HG03575 (cell line): ENCODE measurements around the gene PCCA.
"Not testable (repeated sequence)": the region's sequence is repeated elsewhere in the genome, so short reads cannot be mapped to it uniquely, and the experiment has no call there.

Source experiments
- ATAC-seq: cut with Tn5 transposase; IDR thresholded peaks from one replicate; pipeline ENCODE4 v1.9.1; 2021; ENCODE audit not compliant: unreplicated experiment, insufficient number of reproducible peaks, low FRiP score; ENCODE audit errors: extremely low read depth

Gene PCCA

GRCh38 chr13:100364591-100364990 lies 275.7 kb downstream of the PCCA start:
- ATAC-seq = no peak

GRCh38 chr13:100365680-100366079 lies 276.8 kb downstream of the PCCA start:
- no peak for ATAC-seq

GRCh38 chr13:100378533-100378932 lies 289.6 kb downstream of the PCCA start:
- ATAC-seq = no peak

GRCh38 chr13:100381595-100382224 lies 292.8 kb downstream of the PCCA start:
- no peak for ATAC-seq

GRCh38 chr13:100382785-100383184 lies 293.9 kb downstream of the PCCA start:
- ATAC-seq = no peak

- ATAC-seq = no peak
These were observed 298.5 kb downstream of the PCCA start for GRCh38 chr13:100387416-100387815.

- ATAC-seq = not testable (repeated sequence)
These were observed 299.3 kb downstream of the PCCA start for GRCh38 chr13:100388150-100388549.

- no peak for ATAC-seq
These were observed 300.0 kb downstream of the PCCA start for GRCh38 chr13:100388923-100389322.

- ATAC-seq = no peak
These were observed 300.7 kb downstream of the PCCA start for GRCh38 chr13:100389617-100390016.

- no peak for ATAC-seq
These were observed 304.1 kb downstream of the PCCA start for GRCh38 chr13:100392709-100393630.

- ATAC-seq = peak; percentile 94
These were observed 305.3 kb downstream of the PCCA start for GRCh38 chr13:100394005-100394695.

GRCh38 chr13:100395698-100396373 lies 306.9 kb downstream of the PCCA start:
- no peak for ATAC-seq

- ATAC-seq = no peak
These were observed 307.9 kb downstream of the PCCA start for GRCh38 chr13:100396776-100397175.

- ATAC-seq = no peak
These were observed 308.7 kb downstream of the PCCA start for GRCh38 chr13:100397627-100398026.

GRCh38 chr13:100398360-100398759 lies 309.5 kb downstream of the PCCA start:
- ATAC-seq = no peak

- ATAC-seq = no peak
These were observed 310.6 kb downstream of the PCCA start for GRCh38 chr13:100399455-100399854.

- ATAC-seq = no peak
These were observed 314.8 kb downstream of the PCCA start for GRCh38 chr13:100403675-100404074.

GRCh38 chr13:100409132-100409531 lies 320.2 kb downstream of the PCCA start:
- no peak for ATAC-seq

- no peak for ATAC-seq
These were observed 334.5 kb downstream of the PCCA start for GRCh38 chr13:100423375-100423774.
